AML-193 (cell line): Measurements from ENCODE around the gene APOL2.
"Not testable (repeated sequence)": the region's sequence is repeated elsewhere in the genome, so short reads cannot be mapped to it uniquely, and the experiment has no call there.

Source experiments
- DNase-seq, 2 experiments: peaks; one replicate each; lab custom pipeline; 2025; lab: John Stamatoyannopoulos, UW

The APOL2 gene

GRCh38 chr22:36239401-36240171 is at the start of gene APOL2:
TSS of gene APOL2 (minus strand) at chr22:36239527. CDS start at chr22:36233162, 6,365 bp downstream.
- DNase-seq: peak; percentile 79 to 88

GRCh38 chr22:36288571-36289405 is 49.5 kb upstream of the APOL2 start:
- DNase-seq: no peak

- DNase-seq: no peak
Observed at GRCh38 chr22:36287881-36288515, 48.7 kb upstream of the APOL2 start.

- DNase-seq: peak; percentile 47 to 50
Observed at GRCh38 chr22:36286096-36286957, 47.0 kb upstream of the APOL2 start.

GRCh38 chr22:36285545-36285944 is 46.2 kb upstream of the APOL2 start:
- DNase-seq: no peak

GRCh38 chr22:36285017-36285416 is 45.7 kb upstream of the APOL2 start:
- DNase-seq: no peak

GRCh38 chr22:36284171-36284571 is 44.8 kb upstream of the APOL2 start:
- no peak for DNase-seq

GRCh38 chr22:36282328-36282831 is 43.1 kb upstream of the APOL2 start:
- no peak for DNase-seq

GRCh38 chr22:36281781-36282327 is 42.5 kb upstream of the APOL2 start:
- no peak for DNase-seq

- DNase-seq: no peak
Observed at GRCh38 chr22:36280379-36280778, 41.1 kb upstream of the APOL2 start.

- DNase-seq: peak; percentile 42 to 56
Observed at GRCh38 chr22:36279219-36279666, 39.9 kb upstream of the APOL2 start.

GRCh38 chr22:36277482-36278291 is 38.4 kb upstream of the APOL2 start:
- DNase-seq: peak; percentile 7 to 57

- DNase-seq: no peak
Observed at GRCh38 chr22:36274531-36274930, 35.2 kb upstream of the APOL2 start.

- not testable (repeated sequence) for DNase-seq
Observed at GRCh38 chr22:36271951-36272350, 32.6 kb upstream of the APOL2 start.

GRCh38 chr22:36271231-36271630 is 31.9 kb upstream of the APOL2 start:
- DNase-seq: not testable (repeated sequence)

GRCh38 chr22:36267896-36268485 is 28.7 kb upstream of the APOL2 start:
- DNase-seq: no peak

- no peak for DNase-seq
Observed at GRCh38 chr22:36267058-36267457, 27.7 kb upstream of the APOL2 start.

GRCh38 chr22:36263886-36264664 is 24.7 kb upstream of the APOL2 start:
- not testable (repeated sequence) for DNase-seq

- DNase-seq: peak; percentile 42 to 52
Observed at GRCh38 chr22:36263216-36263673, 23.9 kb upstream of the APOL2 start.
